ENCODE results near the gene CCDC57.

Gene CCDC57

DNA sequence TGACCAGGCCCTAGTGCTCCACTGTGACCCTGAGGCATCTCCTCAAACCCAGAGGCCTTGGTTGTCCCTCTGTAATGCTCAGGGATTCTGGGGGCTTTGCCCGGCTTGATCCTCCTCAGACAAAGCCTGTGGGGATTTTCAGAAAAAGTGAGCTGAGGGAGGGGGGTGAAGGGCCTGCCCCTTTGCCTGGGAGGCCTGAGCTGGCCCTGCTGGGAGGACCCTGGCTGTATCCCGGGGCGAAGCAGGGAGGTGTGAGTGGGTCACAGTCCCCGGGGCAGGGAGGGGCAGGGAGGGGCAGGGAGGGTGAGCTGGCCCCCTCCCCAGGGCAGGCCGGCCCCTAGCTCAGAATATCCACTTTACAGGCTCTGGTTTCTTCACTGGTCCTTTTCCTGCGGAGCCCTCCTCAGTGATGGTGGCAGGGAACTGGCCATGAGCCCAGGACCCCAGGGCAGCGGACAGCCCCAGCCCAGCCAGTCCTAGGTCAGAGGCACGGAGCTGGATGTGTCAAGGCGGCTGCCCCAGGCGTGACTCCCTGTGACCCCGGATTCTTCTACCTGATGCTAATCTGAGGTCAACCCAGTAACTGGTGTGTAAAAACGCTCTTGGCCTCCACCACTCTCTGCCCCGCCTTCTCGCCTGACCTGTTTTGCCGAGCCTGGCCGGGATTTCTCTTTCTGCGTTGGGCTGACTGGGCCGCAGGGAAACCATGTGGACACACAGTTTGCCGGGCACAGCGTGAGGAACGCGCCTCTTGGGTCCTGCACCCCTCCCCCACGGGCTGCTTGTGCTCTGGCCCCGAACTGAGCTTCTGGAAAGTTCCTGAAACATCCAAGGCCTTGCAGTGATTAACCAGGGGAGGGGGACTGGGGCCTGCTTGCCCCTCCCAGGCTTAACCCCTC is 108.8 kb downstream of the CCDC57 start:
- in situ Hi-C loops (cut with HindIII; ENCODE audit: low pct_ligation_motif_present, low sequenced_read_pairs), result no loop called here
- H3K27me3 ChIP-seq (replicated peaks), result no peaks in the 10 kb centered on the region
- H3K27ac ChIP-seq, result no peak overlapping the region
- TF ChIP-seq, protein P1, sequence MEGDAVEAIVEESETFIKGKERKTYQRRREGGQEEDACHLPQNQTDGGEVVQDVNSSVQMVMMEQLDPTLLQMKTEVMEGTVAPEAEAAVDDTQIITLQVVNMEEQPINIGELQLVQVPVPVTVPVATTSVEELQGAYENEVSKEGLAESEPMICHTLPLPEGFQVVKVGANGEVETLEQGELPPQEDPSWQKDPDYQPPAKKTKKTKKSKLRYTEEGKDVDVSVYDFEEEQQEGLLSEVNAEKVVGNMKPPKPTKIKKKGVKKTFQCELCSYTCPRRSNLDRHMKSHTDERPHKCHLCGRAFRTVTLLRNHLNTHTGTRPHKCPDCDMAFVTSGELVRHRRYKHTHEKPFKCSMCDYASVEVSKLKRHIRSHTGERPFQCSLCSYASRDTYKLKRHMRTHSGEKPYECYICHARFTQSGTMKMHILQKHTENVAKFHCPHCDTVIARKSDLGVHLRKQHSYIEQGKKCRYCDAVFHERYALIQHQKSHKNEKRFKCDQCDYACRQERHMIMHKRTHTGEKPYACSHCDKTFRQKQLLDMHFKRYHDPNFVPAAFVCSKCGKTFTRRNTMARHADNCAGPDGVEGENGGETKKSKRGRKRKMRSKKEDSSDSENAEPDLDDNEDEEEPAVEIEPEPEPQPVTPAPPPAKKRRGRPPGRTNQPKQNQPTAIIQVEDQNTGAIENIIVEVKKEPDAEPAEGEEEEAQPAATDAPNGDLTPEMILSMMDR (IDR thresholded peaks at IDR 0.05; ENCODE audit: low read depth, low read length, missing control alignments), result no peak
- H3K36me3 ChIP-seq (replicated peaks), result no peaks in the 10 kb centered on the region
- H3K4me3 ChIP-seq (ENCODE audit: low read depth, low read length), result no peak overlapping the region
- no peak for DNase-seq

DNA sequence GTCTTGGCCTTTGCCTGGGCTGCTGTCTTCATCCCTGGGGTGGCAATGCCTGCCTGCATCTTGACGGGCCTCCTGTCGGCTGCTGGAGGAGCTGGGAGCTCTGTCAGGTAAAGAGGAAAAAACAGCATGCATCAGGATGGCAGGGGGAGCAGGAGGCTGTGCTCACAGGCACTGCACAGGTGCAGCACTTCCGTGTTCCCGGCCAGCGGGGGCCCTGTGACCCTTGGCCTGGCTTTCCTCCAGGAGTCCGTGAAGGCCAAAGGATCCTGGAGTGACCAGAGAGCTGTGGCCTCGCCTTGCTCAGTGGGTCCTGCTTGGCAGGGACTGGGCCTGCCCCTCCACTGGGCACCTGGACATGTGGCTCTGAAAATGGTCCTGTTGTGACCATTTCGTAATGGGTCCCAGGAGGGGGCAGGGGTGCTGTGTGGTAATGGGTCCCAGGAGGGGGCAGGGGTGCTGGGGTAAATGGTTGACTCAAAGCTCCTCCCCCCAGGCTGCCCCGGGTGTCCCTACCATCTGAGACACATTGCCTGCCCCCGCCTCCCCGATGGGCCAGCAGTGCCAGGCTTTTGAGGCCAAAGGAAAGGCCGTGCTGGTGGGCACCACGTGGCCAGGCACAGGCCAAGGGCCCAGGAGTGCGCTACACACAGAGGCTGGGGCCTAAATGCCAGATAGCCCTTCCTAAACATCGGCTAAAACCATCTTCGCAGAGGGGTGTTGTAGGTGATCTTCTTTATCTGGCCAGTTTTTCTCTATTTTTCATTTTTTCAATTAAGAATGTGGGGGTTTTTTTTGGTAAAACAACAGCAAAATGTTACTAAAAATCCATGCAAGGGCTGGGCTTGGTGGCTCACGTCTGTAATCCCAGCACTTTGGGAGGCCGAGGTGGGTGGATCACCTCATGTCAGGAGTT is 110.6 kb downstream of the CCDC57 start:
- H3K27me3 ChIP-seq (replicated peaks), result no peaks in the 10 kb centered on the region
- H3K27ac ChIP-seq, result no peak overlapping the region
- no peak for DNase-seq
- H3K36me3 ChIP-seq (replicated peaks), result no peaks in the 10 kb centered on the region
- in situ Hi-C loops (cut with HindIII; ENCODE audit: low pct_ligation_motif_present, low sequenced_read_pairs), result no loop called here
- TF ChIP-seq, protein P1 (IDR thresholded peaks at IDR 0.05; ENCODE audit: low read depth, low read length, missing control alignments), result no peak
- no peak overlapping the region for H3K4me3 ChIP-seq (ENCODE audit: low read depth, low read length)

DNA sequence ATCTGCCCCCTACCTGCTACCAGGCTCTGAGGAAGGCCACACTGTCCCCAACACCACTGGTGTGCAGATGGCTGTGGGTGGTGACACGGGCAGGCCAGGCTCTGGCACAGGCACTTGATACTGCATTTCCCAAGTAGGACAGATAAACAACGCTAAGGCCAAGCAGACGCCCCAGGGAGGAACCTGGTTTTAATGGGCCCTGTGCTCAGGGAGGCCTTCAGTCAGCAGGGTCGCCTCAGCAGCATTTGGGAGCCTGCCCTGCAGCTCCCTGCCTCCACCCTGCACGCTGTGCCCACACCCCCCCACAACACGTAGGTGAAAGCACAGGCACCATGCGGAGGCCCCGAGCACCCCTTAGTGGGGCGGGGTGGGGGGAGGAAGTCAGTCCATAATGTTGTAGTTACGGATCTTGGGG is 111.3 kb downstream of the CCDC57 start:
- H3K36me3 ChIP-seq (replicated peaks), result peaks cover 3% of the 10 kb centered on the region
- H3K27ac ChIP-seq, result no peak overlapping the region
- in situ Hi-C loops (cut with HindIII; ENCODE audit: low pct_ligation_motif_present, low sequenced_read_pairs), result no loop called here
- TF ChIP-seq, protein P1 (IDR thresholded peaks at IDR 0.05; ENCODE audit: low read depth, low read length, missing control alignments), result no peak
- no peak overlapping the region for H3K4me3 ChIP-seq (ENCODE audit: low read depth, low read length)
- H3K27me3 ChIP-seq (replicated peaks), result no peaks in the 10 kb centered on the region
- DNase-seq, result no peak

DNA sequence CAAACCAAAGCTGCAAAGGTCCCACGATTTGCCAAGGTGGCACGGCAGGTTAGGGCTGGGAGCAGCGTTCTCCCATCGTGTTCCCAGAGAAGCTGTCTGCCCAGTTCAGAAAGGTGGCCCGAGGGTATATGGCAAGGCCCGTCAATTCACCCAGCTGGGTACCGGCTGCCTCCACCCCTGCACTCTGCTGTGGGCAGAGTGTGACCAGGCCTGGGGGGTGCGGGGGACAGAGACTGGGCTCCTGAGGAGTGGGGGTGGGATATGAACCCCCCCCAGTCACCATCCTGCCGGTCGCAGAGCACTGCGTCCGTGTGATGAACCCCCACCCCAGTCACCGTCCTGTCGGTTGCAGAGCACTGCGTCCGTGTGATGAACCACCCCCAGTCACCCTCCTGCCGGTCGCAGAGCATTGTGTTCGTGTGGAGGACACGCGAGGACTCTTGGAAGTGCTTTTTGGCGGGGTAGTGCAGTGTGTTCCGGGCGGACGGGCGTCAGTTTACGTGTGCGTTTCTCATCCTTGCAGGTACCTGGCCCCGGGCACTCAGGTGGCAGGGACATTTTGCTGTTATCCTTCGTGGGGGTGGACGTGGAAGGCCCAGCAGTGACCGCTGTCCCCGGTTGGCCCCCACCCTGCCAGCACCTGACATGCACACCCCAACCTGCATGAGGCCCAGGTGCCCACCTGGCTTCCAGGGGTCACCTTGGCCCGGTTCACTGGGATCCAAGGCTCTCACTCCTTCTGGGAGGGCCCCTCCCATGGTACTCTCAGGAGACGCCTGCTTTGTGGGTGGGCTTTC is 111.9 kb downstream of the CCDC57 start:
- Histone ChIP-seq H3K36me3 (replicated peaks) (peaks cover 9% of the 10 kb centered on the region), H3K27ac (no peak overlapping the region), H3K4me3 (ENCODE audit: low read depth, low read length) (no peak overlapping the region), H3K27me3 (replicated peaks) (no peaks in the 10 kb centered on the region)
- no peak for DNase-seq
- TF ChIP-seq, protein P1 (IDR thresholded peaks at IDR 0.05; ENCODE audit: low read depth, low read length, missing control alignments), result no peak
- in situ Hi-C loops (cut with HindIII; ENCODE audit: low pct_ligation_motif_present, low sequenced_read_pairs), result no loop called here

DNA sequence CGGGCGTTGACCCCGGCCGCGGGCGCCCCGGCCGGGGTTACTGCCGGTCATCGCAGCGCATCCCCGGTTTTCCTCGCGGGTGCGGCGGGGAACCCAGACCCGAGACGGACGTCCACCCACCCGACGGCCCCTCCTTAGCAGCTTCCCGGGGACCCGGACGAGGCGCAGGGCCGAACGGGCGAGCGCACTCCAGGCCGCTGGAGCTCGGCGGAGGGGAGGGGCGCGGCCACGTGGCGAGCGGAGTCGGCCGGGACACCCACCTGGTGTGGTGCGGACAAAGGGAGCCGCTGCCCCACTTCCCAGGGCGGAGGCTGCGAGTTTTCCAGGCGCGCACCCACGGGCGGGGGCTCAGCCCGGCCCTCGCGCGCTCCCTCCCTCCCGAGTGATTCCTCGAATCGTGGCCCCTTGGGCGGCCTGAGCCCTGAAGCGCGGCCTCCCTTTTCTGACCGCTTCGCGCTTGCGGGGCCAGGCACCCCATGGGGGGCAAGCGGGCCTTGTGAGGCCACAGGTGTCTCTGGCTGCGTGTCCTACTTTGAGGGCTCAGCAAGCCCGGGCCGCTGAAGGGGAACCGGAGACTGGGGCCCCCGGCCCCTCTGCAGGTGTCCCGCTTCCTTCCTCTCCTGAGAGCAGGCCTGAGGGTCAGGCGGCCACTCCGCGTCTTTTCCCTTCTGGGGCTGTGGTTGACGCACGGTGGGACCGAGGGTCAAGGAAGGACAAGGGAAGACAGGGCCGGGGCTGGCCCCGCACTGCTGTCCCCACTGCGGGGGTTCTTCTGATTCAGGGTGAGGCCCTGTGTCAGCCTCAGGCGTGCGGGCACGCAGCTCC is 113.5 kb downstream of the CCDC57 start:
- in situ Hi-C loops (cut with HindIII; ENCODE audit: low pct_ligation_motif_present, low sequenced_read_pairs), result no loop called here
- DNase-seq, result no peak
- Histone ChIP-seq H3K4me3 (ENCODE audit: low read depth, low read length) (peak overlapping the region; percentile 42), H3K27me3 (replicated peaks) (no peaks in the 10 kb centered on the region), H3K27ac (peak overlapping the region; percentile 92), H3K36me3 (replicated peaks) (peaks cover 21% of the 10 kb centered on the region)
- TF ChIP-seq, protein P1 (IDR thresholded peaks at IDR 0.05; ENCODE audit: low read depth, low read length, missing control alignments), result no peak
